HEK293 (cell line): ENCODE results near the gene HS1BP3.

ENCODE experiments used
- CTCF ChIA-PET: fragments of 350-600 bp; formaldehyde crosslinking; extraction: SDS; loops from one replicate; lab custom pipeline; 2021; ENCODE audit warnings: antibody characterized with exemption; lab: Yijun Ruan, JAX
- POLR2A ChIA-PET: fragments of 300-600 bp; formaldehyde crosslinking; extraction: SDS; loops from one replicate; lab custom pipeline; 2020; ENCODE audit warnings: antibody characterized with exemption, inconsistent platforms; lab: Yijun Ruan, JAX
- H3K27ac ChIP-seq: fragments of 200-500 bp; sonication (Bioruptor generic); 2 replicates; pipeline ENCODE4 v1.5.1; 2014; ENCODE audit warnings: low read depth, low read length, control low read depth, inconsistent platforms; ENCODE audit errors: extremely low read depth
- H3K36me3 ChIP-seq, 2 experiments: fragments of 200-500 bp in 1 of 2; sonication (Bioruptor generic) in 1 of 2; 1 replicate in 1 of 2; 2 replicates in 1 of 2; pipeline ENCODE4 v1.5.1; 2014 to 2017; ENCODE audit warnings: inconsistent platforms in 2 of 2, low read length in 2 of 2; ENCODE audit not compliant: control insufficient read depth in 2 of 2, insufficient read depth in 1 of 2
- H3K4me1 ChIP-seq: fragments of 200-500 bp; sonication (Bioruptor generic); 2 replicates; pipeline ENCODE4 v1.5.1; 2014; ENCODE audit warnings: mild to moderate bottlenecking, low read length, inconsistent platforms; ENCODE audit not compliant: control insufficient read depth, insufficient read depth
- H3K4me3 ChIP-seq: 2 replicates; pipeline ENCODE4 v1.5.1; 2011; ENCODE audit warnings: low read depth, mild to moderate bottlenecking, control low read depth, low read length, moderate library complexity
- H3K9me3 ChIP-seq: fragments of 200-500 bp; sonication (Bioruptor generic); 2 replicates; pipeline ENCODE4 v1.5.1; 2014; ENCODE audit warnings: low read depth, low read length, inconsistent platforms; ENCODE audit not compliant: control insufficient read depth, insufficient read depth
- AEBP2 ChIP-seq: fragments of 450-650 bp; formaldehyde crosslinking; IDR thresholded peaks from 2 replicates; pipeline ENCODE4 v1.5.1; 2016; ENCODE audit warnings: missing biosample characterization, missing genetic modification characterization, borderline replicate concordance
- BCL11B ChIP-seq: fragments of 450-650 bp; formaldehyde crosslinking; IDR thresholded peaks from 2 replicates; pipeline ENCODE4 v1.5.1; 2016; ENCODE audit warnings: low read depth, missing biosample characterization, missing genetic modification characterization
- KLF8 ChIP-seq: fragments of 450-650 bp; formaldehyde crosslinking; IDR thresholded peaks from 2 replicates; pipeline ENCODE4 v1.5.1; 2016; ENCODE audit warnings: missing biosample characterization, missing genetic modification characterization
- OSR2 ChIP-seq: fragments of 450-650 bp; formaldehyde crosslinking; IDR thresholded peaks from 2 replicates; pipeline ENCODE4 v1.5.1; 2016; ENCODE audit warnings: missing biosample characterization, missing genetic modification characterization
- PRDM10 ChIP-seq: fragments of 450-650 bp; formaldehyde crosslinking; IDR thresholded peaks from 2 replicates; pipeline ENCODE4 v1.5.1; 2016; ENCODE audit warnings: missing biosample characterization, missing genetic modification characterization
- SCRT2 ChIP-seq: fragments of 450-650 bp; formaldehyde crosslinking; IDR thresholded peaks from 2 replicates; pipeline ENCODE4 v1.5.1; 2016; ENCODE audit warnings: missing biosample characterization, missing genetic modification characterization
- TSHZ1 ChIP-seq: fragments of 450-650 bp; formaldehyde crosslinking; IDR thresholded peaks from 2 replicates; pipeline ENCODE4 v1.5.1; 2016; ENCODE audit warnings: missing biosample characterization, missing genetic modification characterization, borderline replicate concordance
- ZBTB49 ChIP-seq: fragments of 450-650 bp; formaldehyde crosslinking; IDR thresholded peaks from 2 replicates; pipeline ENCODE4 v1.5.1; 2016; ENCODE audit warnings: missing biosample characterization, missing genetic modification characterization, low read depth
- ZIC2 ChIP-seq: fragments of 450-650 bp; formaldehyde crosslinking; IDR thresholded peaks from 2 replicates; pipeline ENCODE4 v1.5.1; 2016; ENCODE audit warnings: missing biosample characterization, missing genetic modification characterization
- ZNF140 ChIP-seq: fragments of 450-650 bp; formaldehyde crosslinking; IDR thresholded peaks from 2 replicates; pipeline ENCODE4 v1.5.1; 2016; ENCODE audit warnings: missing biosample characterization, missing genetic modification characterization
- ZNF155 ChIP-seq: fragments of 450-650 bp; formaldehyde crosslinking; IDR thresholded peaks from 2 replicates; pipeline ENCODE4 v1.5.1; 2016; ENCODE audit warnings: missing biosample characterization, missing genetic modification characterization
- ZNF324 ChIP-seq: fragments of 450-650 bp; formaldehyde crosslinking; IDR thresholded peaks from 2 replicates; pipeline ENCODE4 v1.5.1; 2016; ENCODE audit warnings: missing biosample characterization, missing genetic modification characterization
- ZNF341 ChIP-seq: fragments of 450-650 bp; formaldehyde crosslinking; IDR thresholded peaks from 2 replicates; pipeline ENCODE4; 2016; ENCODE audit warnings: low read depth, missing biosample characterization, missing genetic modification characterization
- ZNF354C ChIP-seq: fragments of 450-650 bp; formaldehyde crosslinking; IDR thresholded peaks from 2 replicates; pipeline ENCODE4 v1.5.1; 2016; ENCODE audit warnings: missing biosample characterization, missing genetic modification characterization, low read depth, borderline replicate concordance
- ZNF37A ChIP-seq: fragments of 450-650 bp; IDR thresholded peaks from 2 replicates; pipeline ENCODE4 v1.5.1; 2018; ENCODE audit warnings: missing biosample characterization, missing genetic modification characterization
- ZNF571 ChIP-seq: fragments of 450-650 bp; formaldehyde crosslinking; IDR thresholded peaks from 2 replicates; pipeline ENCODE4 v1.5.0; 2017; ENCODE audit warnings: missing biosample characterization, missing genetic modification characterization
- ZNF623 ChIP-seq: fragments of 450-650 bp; formaldehyde crosslinking; IDR thresholded peaks from 2 replicates; pipeline ENCODE4 v1.5.1; 2016; ENCODE audit warnings: missing biosample characterization, missing genetic modification characterization
- ZNF701 ChIP-seq: fragments of 450-650 bp; formaldehyde crosslinking; IDR thresholded peaks from 2 replicates; pipeline ENCODE4 v1.5.1; 2016; ENCODE audit warnings: missing biosample characterization, missing genetic modification characterization

HS1BP3 gene

GRCh38 chr2:20585359-20585709, 65.6 kb downstream of the HS1BP3 start:
- POLR2A ChIA-PET = interaction anchor here (1.0 to 2.9 kb wide), 2 partner anchors 42 to 138 kb away, joined by 3 to 28 read pairs; partner anchors contain the start of gene RHOB

More at GRCh38 chr2:20585359-20585709, 65.6 kb downstream of the HS1BP3 start:
- no peak overlapping the region for H3K4me3 ChIP-seq
- no peaks in the 10 kb centered on the region for H3K9me3 ChIP-seq
- CTCF ChIA-PET = interaction anchor here (0.7 to 1.4 kb wide), 4 partner anchors 11 to 141 kb away, joined by 4 read pairs; partner anchors contain the start of gene RHOB
- H3K36me3 ChIP-seq = no peaks in the 10 kb centered on the region
- H3K4me1 ChIP-seq = peaks cover 8% of the 10 kb centered on the region; the same call in 1 of the 2 replicates
- no peak overlapping the region for H3K27ac ChIP-seq
- TF ChIP-seq ZNF623 (tag by site-specific recombination) (no peak), KLF8 (tag by site-specific recombination) (no peak), ZNF571 (no peak), ZBTB49 (tag by site-specific recombination) (no peak), ZNF701 (tag by site-specific recombination) (no peak), AEBP2 (tag by site-specific recombination) (no peak), TSHZ1 (tag by site-specific recombination) (no peak), BCL11B (tag by site-specific recombination) (no peak), ZNF354C (tag by site-specific recombination) (no peak), ZNF140 (no peak), ZNF341 (tag by site-specific recombination) (no peak), ZNF37A (tag by site-specific recombination) (no peak), ZIC2 (tag by site-specific recombination) (no peak), SCRT2 (tag by site-specific recombination) (no peak), ZNF155 (tag by site-specific recombination) (no peak), ZNF324 (no peak), OSR2 (no peak), PRDM10 (tag by site-specific recombination) (no peak)
